ENCODE results near the gene SRSF2.
"Not testable (repeated sequence)": the region's sequence is repeated elsewhere in the genome, so short reads cannot be mapped to it uniquely, and the experiment has no call there.

The SRSF2 gene, protein sequence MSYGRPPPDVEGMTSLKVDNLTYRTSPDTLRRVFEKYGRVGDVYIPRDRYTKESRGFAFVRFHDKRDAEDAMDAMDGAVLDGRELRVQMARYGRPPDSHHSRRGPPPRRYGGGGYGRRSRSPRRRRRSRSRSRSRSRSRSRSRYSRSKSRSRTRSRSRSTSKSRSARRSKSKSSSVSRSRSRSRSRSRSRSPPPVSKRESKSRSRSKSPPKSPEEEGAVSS

DNA sequence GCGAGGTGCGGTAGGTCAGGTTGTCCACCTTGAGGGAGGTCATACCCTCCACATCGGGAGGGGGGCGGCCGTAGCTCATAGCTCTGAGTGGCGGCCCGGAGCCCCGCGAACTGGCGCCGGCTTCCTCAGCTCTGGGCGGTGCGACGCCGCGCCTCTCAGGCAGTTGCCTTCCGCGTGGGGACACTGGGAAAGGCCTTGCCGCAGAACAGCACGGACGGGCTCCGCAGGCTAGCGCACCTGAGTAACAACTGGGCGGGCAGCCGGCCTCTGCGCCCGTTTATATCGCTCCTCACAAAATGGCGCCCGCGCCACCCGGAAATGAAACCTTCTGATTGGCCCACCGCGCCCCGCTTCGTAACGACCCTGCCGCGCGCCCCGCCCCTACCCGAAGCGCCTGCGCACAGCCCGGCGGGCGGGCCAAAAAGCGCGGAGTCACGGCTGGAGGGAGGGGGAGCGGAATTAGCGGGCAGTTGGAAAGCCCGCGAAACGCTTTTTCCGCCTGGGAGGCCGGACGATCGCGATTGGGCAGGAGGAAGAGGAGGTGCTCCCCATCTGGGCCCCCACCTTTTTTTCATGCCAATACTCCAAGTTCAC, at the start of gene SRSF2:
Gene SRSF2 (minus strand): TSS at position 250 of the 594 bp plus-strand sequence. CDS start 171 bp downstream, at position 79.
- peak; percentile 96 to 98 for DNase-seq (ENCODE audit: low read depth in 2 of 2)

DNA sequence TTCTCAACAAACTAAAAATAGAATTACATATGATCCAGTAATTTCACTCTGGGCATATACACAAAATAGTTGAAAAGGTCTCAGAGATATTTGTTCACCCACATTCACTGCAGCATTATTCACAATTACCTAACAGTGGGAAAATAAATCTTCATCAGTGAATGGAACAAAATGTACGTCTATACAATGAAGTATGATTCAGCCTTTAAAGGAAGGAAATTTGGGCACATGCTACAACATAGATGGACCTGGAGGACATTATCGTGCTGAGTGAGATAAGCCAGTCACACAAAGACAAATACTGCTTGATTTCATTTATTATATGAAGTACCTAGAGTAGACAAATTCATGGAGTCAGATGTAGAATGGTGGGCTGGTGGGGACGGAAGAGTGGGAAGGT, 47.8 kb upstream of the SRSF2 start:
- DNase-seq (ENCODE audit: low read depth in 2 of 2), result no peak

DNA sequence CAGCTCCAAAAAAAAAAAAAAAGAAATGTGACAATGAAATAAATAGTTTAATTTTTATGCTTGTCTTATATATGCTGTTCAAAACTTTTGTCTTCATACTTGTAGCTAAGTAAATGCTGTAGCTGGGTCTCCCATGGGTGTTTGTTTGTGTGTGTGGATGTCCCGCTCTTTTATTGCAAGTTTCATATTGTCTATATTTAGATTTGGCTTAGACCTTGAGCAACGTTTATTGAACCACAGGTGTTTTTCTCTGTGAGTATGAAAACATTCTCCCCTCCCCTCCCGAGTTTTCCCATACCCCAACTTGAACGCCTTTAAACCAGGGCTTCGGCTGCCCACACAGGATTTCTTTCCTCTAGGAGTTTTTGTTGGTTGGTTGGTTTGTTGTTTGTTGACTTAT, 46.0 kb upstream of the SRSF2 start:
- no peak for DNase-seq (ENCODE audit: low read depth in 2 of 2)

DNA sequence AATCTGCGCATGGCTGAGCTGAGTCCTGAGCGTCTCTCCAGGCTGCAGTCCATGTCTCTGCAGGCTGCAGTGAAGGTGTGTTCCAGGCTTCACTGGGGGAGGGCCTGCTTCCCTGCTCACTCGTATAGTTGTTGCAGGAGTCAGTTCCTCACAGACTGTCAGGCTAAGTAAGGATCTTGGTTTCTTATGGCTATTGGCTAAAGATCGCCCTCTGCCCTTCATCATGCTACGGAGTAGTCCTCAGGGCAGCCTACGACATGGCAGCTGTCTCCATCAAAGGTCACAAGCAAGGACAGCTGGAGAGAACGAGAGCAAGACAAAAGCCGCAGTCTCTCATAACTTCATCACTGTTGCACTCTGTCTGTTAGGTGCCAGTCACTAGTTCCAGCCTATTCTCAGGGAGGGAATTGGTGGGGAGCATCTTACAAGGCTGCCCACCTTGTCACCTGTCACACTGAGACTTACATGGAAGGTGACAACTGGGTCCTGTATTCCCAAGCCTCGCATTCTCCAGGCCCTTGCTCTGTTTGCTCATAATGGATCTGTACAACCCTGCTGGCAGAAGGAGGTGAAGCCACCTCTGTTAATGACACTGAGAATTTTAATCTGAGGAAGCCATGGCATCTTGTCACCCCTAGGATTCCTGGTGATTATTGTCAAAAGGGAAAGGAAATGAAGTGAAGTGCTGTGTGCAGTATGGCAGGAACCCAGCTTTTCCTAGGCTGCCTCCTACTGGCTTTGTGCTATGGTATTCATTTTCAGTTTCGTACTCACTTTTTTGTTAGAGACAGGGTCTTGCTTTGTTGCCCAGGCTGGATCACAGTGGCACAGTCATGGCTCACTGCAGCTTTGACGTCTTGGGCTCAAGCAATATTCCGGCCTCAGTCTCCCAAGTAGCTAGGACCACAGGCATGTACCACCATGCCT, 44.2 kb upstream of the SRSF2 start:
- DNase-seq (ENCODE audit: low read depth in 2 of 2), result no peak

DNA sequence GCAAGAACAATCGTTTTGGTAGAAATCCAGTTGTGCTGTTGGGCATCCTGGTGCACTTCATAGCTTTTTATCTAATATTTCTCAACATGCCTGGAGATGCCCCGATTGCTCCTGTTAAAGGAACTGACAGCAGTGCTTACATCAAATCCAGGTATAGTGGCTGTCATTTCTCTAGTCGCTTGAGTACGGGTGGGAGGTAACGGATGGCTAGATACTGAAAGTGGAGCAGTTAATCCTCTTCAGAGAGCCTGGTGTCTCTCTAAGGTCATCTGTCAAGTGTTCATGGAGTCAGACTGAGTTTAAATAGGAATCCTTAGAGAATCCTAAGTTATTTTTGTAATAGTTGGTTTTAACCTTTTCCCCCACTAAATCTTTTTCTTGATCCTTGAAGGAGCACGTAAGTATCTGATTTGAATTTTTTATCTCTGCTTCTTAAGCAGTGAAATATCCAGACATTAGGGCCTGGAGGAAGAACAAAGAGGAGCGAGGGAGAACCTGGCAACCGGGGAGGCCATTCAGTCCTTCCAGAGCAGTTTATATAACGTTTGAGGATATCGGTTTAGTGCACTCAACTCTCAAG, 38.0 kb upstream of the SRSF2 start:
- no peak for DNase-seq (ENCODE audit: low read depth in 2 of 2)

DNA sequence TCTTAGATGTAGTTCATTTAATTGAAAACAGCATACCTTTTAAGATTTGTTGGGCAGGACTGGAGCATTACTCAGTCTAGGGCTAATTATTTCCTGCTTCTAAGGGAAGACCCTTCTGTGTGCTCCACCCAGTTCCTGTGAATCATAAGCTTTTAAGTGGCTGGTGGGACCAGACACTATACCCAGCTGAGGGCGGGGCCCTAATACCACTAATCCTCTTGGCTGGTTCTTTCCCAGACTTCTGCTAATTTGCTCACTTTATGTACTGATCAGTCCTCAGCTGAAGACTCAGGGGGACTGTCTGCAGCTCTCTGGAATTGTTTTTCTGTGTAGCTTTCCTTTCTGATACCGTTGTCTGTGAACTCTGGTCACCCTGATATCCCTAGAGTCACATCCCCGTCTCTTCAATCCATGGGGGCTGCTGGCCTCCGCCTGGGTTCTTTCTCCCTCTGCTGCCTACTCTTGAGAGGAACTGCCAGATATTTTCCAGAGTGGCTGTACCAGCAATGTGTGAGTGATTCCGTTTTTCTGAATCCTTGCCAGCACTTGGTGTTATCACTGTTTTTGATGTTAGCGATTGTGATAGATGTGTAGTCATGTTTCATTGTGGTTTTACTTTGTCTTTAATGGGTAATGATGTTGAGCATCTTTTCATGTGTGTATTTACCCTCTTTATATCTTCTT, 35.9 kb upstream of the SRSF2 start:
- DNase-seq (ENCODE audit: low read depth in 2 of 2), result peak; percentile 15 to 49

DNA sequence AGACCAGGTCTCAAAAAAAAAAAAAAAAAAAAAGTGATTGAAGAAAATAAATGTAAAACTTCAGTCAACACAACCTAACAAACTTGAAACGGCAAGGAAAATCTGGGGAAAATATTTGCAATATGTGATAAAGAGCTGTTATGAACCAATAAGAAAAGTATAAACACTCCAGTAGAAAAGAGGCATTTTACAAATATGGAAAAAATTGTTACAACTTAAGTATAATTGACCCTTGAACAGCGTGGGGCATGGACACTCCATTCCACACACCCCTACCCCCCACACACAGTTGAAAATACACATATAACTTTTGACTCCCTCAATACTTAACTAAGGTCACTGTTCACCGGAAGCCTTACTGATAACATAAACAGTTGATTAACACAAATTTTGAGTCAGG, 21.4 kb upstream of the SRSF2 start:
- DNase-seq (ENCODE audit: low read depth in 2 of 2), result no peak

DNA sequence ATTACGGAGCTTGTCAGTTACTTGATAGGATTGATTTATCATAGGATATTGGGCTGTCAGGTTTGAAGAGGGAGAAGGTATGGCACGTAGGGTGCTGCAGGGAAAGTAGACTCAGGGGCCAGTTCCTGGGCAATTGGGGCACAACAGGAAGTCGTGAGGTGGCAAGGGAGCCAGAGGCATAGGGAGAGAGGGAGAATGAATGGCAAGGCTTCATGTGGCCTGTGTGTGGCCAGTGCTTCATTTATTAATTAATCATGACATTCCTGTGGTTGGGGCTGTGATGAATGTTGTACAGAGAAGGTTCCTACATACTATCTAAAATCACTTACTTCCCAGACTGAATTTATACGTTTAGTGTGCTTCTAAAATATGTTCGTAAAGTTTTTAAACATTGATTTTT, 20.1 kb upstream of the SRSF2 start:
- DNase-seq (ENCODE audit: low read depth in 2 of 2), result no peak

DNA sequence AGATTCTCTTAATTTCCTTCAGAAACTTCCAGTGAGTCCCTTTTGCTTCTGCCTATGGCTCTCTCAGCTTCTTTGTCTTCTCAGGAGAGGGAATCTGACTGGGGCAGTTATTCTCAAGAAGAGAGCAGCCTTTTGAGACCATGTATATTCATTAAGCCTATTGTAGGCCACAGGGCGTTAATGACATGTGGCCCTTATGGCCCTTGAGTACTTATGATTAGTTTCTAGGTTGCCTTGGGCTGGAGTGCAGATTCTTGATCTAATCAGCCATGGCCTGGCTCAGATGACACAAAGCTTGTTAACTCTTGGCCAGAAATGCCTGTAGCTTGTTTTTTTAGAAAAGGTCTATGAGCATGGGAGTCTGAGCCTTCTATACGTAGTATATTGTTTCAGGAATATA, 18.2 kb upstream of the SRSF2 start:
- DNase-seq (ENCODE audit: low read depth in 2 of 2), result no peak

DNA sequence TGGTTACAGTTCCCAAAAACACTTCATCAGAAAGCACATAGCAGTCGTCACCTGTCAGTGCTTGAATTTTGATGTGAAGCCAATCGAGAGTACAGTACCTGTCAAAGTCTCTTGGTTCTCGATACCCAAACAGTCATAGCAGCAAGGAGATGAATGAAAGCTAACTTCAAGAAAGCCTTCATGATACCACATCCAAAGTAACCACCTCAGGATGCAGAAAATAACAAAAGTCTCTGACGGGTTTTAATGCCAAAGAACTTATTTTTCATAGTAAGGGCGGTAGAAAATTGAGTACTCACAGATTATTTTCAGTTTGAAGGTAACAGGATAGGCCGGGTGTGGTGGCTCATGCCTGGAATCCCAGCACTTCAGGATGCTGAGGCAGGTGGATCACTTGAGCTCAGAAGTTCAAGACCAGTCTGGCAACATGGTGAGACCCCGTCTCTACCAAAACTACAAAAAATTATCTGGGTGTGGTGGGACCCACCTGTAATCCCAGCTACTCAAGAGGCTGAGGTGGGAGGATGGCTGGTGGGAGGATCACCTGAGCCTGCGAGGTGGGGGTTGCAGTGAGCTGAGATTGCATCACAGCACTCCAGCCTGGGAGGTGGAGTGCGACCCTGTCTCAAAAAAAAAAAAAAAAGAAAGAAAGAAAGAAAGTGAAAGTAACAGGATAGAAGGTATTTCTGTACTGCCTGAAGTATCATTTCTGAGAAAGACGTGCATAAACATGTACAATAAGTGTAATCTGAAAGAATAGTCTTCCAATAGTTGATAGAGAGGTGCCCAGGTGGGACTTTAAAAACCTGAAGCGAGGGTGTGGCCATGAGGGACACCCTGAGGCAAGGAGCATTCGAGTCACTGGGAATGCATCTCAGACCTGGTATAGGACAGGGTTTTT, 16.2 kb upstream of the SRSF2 start:
- no peak for DNase-seq (ENCODE audit: low read depth in 2 of 2)

DNA sequence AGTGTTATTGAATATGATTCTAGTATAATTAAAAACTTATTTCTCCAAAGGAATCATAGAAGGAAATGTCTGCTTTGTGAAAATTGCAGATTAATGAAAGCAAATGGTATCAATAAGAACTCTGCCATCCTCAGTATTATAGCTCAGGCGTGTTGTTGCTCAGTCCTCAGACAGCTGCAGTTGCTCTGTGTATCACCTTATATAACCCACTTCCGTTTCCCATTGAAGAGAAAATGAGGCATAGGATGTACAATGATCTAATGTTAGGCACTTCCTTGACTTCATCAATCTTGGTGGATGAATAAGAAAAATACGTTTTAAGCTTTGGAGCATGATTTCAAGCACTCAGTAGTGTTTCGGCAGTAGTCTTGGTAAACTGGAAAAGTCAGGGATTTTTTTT, 14.9 kb upstream of the SRSF2 start:
- DNase-seq (ENCODE audit: low read depth in 2 of 2), result no peak

DNA sequence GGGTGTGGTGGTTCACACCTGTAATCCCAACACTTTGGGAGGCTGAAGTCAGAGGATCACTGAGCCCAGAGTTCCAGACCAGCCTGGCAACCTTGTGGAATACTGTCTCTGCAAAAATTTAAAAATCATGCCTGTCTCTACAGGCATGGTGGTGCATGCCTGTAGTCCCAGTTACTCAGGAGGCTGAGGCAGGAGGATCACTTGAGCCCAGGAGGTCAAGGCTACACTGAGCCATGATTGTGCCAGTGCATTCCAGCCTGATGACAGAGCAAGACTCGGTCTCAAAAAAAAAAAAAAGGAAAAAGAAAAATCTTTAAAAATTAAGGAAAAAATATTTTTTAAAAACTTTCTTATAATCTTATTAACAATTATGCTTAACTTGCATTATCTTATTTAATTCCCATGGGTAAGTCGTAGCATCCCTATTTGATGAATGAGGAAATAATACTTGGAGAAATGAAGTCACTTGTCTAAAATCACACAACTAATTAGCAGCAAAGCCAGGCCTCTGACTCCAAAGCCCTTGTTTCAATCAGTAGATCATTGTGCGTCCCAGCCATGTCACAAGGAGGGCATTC, 14.4 kb upstream of the SRSF2 start:
- no peak for DNase-seq (ENCODE audit: low read depth in 2 of 2)

DNA sequence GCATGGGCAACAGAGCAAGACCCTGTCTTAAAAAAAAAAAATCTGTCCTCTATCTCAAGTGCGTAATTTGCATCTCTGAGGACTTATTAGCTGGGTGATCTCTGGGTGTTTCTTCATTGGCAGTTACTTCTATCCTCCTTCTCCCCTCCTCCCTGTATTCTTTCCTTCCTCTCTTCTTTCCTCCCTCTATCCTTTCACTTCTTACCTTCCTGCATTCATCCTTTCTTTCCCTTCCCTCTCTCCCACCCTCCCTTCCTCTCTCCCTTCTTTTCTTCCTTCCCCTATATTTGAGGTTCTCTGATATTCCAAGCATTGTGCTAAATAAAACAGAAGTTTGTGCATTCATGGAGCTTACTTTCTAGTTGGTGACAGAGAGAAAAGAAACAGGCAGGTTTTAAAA, 11.5 kb upstream of the SRSF2 start:
- DNase-seq (ENCODE audit: low read depth in 2 of 2), result no peak

DNA sequence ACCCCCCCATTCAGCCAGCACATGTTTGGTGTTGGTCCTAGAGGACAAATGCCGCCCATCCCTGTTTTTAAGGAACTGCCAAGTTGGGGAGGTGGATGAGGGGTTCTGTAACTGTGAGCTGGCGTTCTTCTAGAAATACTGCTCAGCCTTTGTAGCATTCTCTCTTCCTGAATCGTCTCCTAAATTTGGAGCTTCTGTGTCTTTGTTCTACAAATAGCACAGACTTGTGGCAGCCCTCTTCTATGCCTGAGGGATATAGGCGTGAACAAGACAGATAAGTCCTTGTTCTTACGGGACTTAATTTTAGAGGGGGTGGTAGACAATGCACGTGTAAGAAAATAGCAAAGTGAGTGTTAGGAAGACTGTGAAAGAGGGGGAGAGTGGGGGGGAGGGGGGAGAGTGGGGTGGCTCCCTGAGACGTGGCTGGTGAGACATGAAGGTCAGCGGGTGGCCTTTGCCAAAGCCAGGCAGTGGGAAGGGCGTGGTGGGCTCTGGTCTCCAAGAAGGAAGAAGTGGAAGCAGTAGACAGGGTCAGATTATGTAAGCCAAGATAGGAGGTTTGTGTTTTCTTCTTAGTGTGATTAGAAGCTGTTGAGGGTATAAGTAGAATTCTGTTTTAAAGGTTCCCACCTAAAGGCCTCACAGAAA, 10.7 kb upstream of the SRSF2 start:
- no peak for DNase-seq (ENCODE audit: low read depth in 2 of 2)

DNA sequence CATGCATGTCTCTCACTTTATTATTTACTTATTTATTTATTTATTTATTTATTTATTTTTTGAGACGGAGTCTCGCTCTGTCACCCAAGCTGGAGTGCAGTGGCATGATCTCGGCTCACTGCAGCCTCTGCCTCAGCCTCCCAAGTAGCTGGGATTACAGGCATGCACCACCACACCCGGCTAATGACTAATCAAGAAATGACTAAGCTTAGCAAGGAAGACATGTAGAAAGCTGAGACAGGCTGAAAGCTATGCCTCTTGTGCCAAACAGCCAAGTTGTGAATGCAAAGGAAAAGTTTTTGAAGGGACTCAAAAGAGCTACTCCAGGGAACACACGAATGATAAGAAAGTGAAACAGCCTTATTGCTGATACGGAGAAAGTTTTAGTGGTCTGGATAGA, 8.7 kb upstream of the SRSF2 start:
- DNase-seq (ENCODE audit: low read depth in 2 of 2), result not testable (repeated sequence)

DNA sequence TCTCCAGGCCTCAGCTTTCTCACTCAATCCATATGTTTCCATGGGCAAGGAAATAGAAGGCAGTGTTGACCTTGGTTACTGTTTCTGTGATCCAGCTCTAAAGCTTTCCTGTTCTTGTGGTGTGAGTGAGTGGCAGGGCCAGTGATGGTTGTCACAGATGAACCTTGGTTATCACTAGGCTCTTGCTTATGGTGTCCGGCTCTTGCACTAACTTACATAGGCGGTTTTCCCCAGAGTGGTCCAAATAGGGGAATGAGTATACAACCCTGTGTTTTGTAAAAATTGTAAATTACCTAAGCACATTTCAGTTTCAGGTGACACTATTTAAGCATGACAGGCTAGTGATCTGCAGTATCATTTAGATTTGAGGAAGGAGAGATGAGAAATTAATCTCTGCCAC, 7.6 kb upstream of the SRSF2 start:
- DNase-seq (ENCODE audit: low read depth in 2 of 2), result no peak

DNA sequence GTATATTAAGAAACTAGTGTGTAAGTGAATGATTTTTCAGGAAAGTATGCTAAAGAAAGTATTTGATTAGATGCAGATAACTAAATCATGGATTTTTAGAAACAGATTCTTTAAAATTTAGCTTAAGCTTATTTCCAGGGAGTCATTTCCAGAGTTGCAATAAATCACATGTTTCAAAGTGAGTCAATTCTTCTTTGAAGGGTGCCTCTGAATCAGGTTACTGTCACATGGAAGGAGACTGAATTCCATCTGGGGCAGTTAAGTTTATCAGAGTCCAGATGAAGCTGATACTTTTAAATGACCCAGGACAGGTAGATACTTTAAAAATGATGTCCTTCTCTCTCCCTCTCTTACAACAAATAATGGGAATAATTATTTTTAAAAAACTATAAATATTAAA, 5.8 kb upstream of the SRSF2 start:
- DNase-seq (ENCODE audit: low read depth in 2 of 2), result no peak

DNA sequence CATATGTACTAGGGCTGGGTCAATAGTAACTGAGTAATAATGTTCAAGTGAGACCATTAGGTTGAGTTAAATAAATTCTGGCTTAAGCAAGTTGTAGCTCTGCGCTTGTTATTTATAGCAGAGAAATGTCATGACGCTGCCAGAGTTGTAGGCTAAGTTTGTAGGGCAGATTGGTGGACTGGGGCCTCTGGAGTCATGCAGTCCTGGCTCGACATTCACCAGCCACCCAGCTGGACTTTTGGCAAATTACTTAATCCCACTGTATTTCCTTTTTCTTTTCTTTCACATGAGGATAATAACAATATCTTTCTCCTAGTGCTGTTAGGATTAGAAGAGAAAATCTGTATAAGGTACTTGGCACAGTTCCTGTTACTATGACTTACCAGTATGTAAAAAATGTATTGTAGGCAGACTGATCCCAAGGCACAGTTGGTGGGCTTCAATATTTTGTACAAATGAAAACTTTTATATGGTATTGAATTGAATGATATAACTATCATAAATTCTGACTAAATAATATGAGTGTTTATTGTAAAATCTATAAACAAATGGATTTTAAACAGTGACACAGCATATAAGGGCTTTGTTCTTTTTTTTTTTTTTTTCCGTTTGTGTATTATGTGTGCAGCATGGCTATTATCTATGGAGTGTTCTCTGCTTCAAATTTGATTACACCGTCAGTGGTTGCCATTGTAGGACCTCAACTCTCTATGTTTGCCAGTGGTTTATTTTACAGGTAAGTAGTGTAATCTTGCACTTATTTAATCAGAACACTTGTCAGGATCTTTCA, 3.4 kb upstream of the SRSF2 start:
- no peak for DNase-seq (ENCODE audit: low read depth in 2 of 2)

DNA sequence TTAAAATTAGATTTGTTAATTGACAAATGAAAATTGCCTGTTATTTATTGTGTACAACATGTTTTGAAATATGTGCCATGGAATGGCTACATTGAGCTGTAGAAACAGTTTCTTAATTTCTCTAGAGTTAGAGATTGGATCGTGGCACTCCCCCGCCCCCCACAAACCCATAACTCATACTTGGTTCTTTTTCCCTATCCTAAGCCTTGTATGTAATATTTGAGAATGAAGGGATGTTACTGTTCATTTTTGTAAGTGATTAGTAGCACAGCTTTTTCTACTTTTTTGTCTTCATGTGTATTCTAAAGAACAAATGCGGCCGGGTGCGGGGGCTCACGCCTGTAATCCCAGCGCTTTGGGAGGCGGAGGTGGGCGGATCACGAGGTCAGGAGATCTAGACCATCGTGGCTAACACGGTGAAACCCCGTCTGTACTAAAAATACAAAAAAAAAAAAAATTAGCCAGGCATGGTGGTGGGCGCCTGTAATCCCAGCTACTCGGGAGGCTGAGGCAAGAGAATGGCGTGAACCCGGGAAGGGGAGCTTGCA, 2.5 kb upstream of the SRSF2 start:
- DNase-seq (ENCODE audit: low read depth in 2 of 2), result not testable (repeated sequence)
